Measurements from ENCODE around the gene TMEM82.

- TF ChIP-seq POLR2AphosphoS5 (IDR thresholded peaks at IDR 0.05; ENCODE audit: low read depth, low read length) (no peak), POLR2A (IDR thresholded peaks at IDR 0.05; ENCODE audit: low read depth, low read length) (no peak), TAF1 (IDR thresholded peaks at IDR 0.05; ENCODE audit: low read depth, low read length) (no peak)
Measured at GRCh38 chr1:15755021-15755645, 12.8 kb downstream of the TMEM82 start.
